ENCODE data around the gene ARL15. TPM values are rescaled to one million over a fixed set of nuclear protein-coding genes. Genes with fewer than 3 reads are reported as not detected.

The ARL15 gene
- total and polyA plus RNA-seq, 2 of the 4 experiments (the other 2 are of a cell fraction) = 7.3 to 19.2 TPM

DNA sequence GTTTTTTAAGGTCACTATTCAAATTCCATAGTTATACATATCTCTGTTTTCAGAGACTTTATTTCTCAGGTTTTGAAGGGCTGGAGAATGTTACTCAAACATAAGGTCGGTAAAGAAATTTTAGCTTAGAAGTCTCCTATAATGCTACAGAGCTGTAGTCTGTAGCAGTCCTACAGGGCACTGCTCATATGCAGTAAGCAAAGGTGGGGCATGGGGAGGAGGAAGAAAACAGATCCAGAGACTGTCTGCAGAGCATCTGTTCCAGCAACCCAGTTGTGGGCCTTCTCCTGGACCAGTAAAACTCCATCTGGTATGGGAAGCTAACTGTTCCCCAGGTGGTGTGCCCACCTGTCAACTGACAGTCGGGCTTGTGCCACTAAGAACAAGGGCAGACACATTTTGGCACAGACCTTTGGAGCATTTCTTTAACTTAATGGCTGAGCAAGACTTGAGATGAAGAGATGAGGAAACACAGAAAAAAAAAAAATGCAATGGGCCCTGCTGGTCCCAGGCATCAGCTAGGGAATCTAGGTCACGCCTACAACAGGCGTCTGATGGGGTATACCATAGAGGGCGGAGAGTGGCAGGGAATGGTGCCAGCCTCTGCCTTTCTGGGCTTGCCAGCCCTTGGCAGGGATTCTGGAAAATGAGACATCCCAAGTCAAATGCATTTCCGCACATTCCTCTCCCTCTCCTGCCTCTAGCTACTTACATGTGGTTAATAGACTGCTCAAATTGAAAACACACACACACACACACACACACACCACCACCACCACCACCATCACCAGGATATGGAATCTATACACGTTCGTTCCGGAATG, 218.9 kb downstream of the ARL15 start:
- BruUV-seq (replicated peaks) = no TSS peak
- peak overlapping the region; percentile 30; the same call in 2 of the 3 replicates for H2BK15ac ChIP-seq (ENCODE audit: low read depth, low read length)
- ChIA-PET POLR2A (ENCODE audit: unreplicated experiment) (no interaction called here), CTCF (interaction anchor here (0.5 to 1.0 kb wide), 3 partner anchors 13 to 669 kb away, joined by 3 to 4 read pairs (median 4); no protein-coding TSS in a partner anchor)
- peak overlapping the region; percentile 29 for H3K18ac ChIP-seq (ENCODE audit: low read depth, low read length)
- DNase-seq = no peak
- H3K27me3 ChIP-seq (ENCODE audit: control insufficient read depth, insufficient read depth, low read length) = no peaks in the 10 kb centered on the region
- intact Hi-C loops (cut with micrococcal nuclease) (loop anchor here (2.0 kb wide), 1 partner anchor 125 kb away; no protein-coding TSS in a partner anchor), dilution Hi-C loops (cut with HindIII; ENCODE audit: low sequenced_read_pairs, unreplicated experiment) (no loop called here), in situ Hi-C loops (cut with MboI; ENCODE audit: low sequenced_read_pairs) (no loop called here)
- peak overlapping the region; percentile 43 for H3K14ac ChIP-seq (replicated peaks; ENCODE audit: low read depth, low read length)
- H3K23ac ChIP-seq (ENCODE audit: low read depth, low read length) = no peak overlapping the region; the same call in 1 of the 2 replicates
- H3K4me1 ChIP-seq (ENCODE audit: control insufficient read depth, insufficient read depth, low read length) = peaks cover 12% of the 10 kb centered on the region
- peak overlapping the region; percentile 59 for H4K91ac ChIP-seq (ENCODE audit: insufficient read depth, low read depth, low read length)
- H2AFZ ChIP-seq (replicated peaks; ENCODE audit: low read length, poor library complexity) = no peak overlapping the region
- H2AK9ac ChIP-seq (replicated peaks; ENCODE audit: low read depth, low read length, poor library complexity) = no peak overlapping the region
- peak overlapping the region; percentile 14 for H2BK5ac ChIP-seq (ENCODE audit: low read depth, low read length, poor library complexity, severe bottlenecking)
- H3K36me3 ChIP-seq (ENCODE audit: control insufficient read depth, insufficient read depth, low read length) = no peaks in the 10 kb centered on the region
- H4K5ac ChIP-seq (ENCODE audit: low read depth, low read length) = peak overlapping the region; percentile 71; the same call in 1 of the 2 replicates
- H3K9me3 ChIP-seq (ENCODE audit: control insufficient read depth, insufficient read depth, low read length) = no peaks in the 10 kb centered on the region
- H2AK5ac ChIP-seq (ENCODE audit: low read depth, low read length) = peak overlapping the region; percentile 77
- no peak overlapping the region for H3K56ac ChIP-seq (ENCODE audit: extremely low read depth, insufficient read depth, low read length)
- peak overlapping the region in 1 of 2 experiments; percentile 48; a peak in 2 of 4 replicates for H4K8ac ChIP-seq (ENCODE audit: low read depth in 2 of 2, low read length in 2 of 2)
- no CpG with 5 or more reads among the region's 9 CpGs for WGBS, 2 experiments (ENCODE audit: extremely low coverage in 2 of 2, insufficient read length in 1 of 2)
- no peak overlapping the region for H3K9ac ChIP-seq (ENCODE audit: low read depth, low read length)
- no peak overlapping the region for H3K4me3 ChIP-seq (ENCODE audit: insufficient read depth, low read depth, low read length)
- H2BK120ac ChIP-seq (ENCODE audit: low read depth, low read length) = peak overlapping the region; percentile 79
- H3K79me1 ChIP-seq (ENCODE audit: low read depth in 1 of 2, low read length in 2 of 2) = peaks cover 0 to 3% of the 10 kb centered on the region in 2 experiments; a peak in 1 of 4 replicates
- no peaks in the 10 kb centered on the region for H4K20me1 ChIP-seq (ENCODE audit: insufficient read depth, low read length)
- TF ChIP-seq BHLHE40 (IDR thresholded peaks at IDR 0.05; ENCODE audit: low read depth, low read length) (no peak), MAZ (IDR thresholded peaks at IDR 0.05; ENCODE audit: borderline replicate concordance, low read depth, low read length) (no peak), MXI1 (IDR thresholded peaks at IDR 0.05; ENCODE audit: borderline replicate concordance, low read depth, low read length) (no peak)
- TF ChIP-seq, protein P1, sequence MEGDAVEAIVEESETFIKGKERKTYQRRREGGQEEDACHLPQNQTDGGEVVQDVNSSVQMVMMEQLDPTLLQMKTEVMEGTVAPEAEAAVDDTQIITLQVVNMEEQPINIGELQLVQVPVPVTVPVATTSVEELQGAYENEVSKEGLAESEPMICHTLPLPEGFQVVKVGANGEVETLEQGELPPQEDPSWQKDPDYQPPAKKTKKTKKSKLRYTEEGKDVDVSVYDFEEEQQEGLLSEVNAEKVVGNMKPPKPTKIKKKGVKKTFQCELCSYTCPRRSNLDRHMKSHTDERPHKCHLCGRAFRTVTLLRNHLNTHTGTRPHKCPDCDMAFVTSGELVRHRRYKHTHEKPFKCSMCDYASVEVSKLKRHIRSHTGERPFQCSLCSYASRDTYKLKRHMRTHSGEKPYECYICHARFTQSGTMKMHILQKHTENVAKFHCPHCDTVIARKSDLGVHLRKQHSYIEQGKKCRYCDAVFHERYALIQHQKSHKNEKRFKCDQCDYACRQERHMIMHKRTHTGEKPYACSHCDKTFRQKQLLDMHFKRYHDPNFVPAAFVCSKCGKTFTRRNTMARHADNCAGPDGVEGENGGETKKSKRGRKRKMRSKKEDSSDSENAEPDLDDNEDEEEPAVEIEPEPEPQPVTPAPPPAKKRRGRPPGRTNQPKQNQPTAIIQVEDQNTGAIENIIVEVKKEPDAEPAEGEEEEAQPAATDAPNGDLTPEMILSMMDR (conservative IDR thresholded peaks at IDR 0.05; ENCODE audit: low read depth, low read length) = no peak
- ATAC-seq (ENCODE audit: low read depth) = no peak
- no peaks in the 10 kb centered on the region for H3K9me1 ChIP-seq (ENCODE audit: insufficient read depth, low read length)
- peak overlapping the region; percentile 23; the same call in 1 of the 2 replicates for H3K27ac ChIP-seq (ENCODE audit: insufficient read depth, low read length)
- peak overlapping the region; percentile 64 for H2BK20ac ChIP-seq (ENCODE audit: low read depth, low read length)
- H3K4me2 ChIP-seq (ENCODE audit: low read depth, low read length) = no peak overlapping the region
- peak overlapping the region; percentile 77 for H3K4ac ChIP-seq (ENCODE audit: low read depth, low read length)
